ENCODE data around the gene PHLDA3.

Gene PHLDA3

DNA sequence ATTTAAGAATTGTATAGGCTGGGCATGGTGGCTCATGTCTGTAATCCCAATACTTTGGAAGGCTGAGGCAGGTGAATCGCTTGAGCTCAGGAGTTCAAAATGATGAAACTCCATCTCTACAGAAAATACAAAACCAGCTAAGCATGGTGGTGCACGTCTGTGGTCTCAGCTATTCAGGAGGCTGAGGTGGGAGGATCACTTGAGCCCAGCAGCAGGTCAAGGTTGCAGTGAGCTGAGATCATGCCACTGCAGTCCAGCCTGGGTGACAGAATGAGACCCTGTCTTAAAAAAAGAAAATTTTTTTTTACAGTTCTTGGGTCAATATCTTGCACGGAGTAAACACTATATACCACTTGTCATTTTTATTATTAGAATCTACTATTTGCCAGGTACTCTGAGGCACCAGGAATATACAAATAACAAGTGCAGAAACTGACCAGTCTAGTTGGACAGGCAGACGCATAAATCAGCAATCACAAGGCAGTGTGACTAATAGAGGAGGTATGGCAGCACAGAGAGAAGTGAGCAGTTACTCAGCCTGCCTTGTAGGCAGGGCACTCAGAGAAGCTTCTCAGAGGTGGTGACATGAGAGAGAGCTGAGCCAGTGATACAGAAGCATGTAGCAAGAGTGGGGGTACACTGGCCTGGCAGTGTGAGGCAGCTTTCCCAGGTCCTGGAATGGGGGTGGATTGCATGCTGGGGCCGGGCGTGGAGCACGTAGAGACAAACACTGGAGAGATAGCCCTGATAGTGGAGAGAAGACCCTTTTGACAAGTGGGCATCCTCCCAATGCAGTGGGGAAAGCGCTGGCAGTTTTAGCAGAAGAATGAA, 8.0 kb downstream of the PHLDA3 start:
- no peak for DNase-seq

DNA sequence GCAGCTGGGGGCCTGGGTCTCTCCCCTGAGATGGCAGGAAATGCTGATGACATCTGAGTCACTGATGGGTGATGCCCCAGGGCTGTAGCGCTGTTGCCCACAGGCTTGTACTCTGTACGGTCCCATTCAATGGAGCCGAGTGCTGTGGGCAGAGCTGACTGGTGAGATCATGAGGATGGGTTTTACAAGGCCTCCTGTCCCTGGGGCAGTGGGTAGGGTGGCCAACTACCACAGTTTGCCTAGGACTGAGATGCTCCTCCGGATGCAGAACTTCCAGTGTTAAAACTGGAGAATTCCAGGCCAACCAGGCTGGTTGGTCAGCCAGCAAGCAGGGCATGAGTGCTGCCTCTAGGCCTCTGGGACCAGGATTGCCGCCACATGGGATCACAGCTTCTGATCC, 9.2 kb downstream of the PHLDA3 start:
- no peak for DNase-seq

GRCh38 chr1:201459052-201459451, 9.9 kb downstream of the PHLDA3 start:
- DNase-seq, result no peak

DNA sequence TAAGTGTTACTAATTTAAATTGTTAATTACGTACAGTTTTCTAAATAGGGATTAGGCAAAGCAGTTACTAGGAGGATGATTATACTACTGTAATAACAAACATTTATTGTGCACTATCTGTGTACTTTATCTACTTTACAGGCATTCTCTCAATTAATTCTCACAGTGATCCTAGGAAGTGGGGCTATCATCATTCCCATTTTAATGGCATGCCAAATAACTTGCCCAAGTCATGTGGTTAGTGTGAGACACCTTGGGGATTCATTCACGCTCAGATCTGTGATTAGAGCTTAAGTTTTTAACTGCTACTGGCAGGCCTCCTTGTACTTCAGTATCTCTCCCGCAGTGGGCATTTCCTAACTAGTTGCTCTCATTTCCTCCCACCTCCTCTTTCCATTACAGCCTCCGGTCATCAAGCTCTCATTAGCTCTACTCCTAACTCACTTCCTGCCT, 11.5 kb downstream of the PHLDA3 start:
- no peak for DNase-seq

DNA sequence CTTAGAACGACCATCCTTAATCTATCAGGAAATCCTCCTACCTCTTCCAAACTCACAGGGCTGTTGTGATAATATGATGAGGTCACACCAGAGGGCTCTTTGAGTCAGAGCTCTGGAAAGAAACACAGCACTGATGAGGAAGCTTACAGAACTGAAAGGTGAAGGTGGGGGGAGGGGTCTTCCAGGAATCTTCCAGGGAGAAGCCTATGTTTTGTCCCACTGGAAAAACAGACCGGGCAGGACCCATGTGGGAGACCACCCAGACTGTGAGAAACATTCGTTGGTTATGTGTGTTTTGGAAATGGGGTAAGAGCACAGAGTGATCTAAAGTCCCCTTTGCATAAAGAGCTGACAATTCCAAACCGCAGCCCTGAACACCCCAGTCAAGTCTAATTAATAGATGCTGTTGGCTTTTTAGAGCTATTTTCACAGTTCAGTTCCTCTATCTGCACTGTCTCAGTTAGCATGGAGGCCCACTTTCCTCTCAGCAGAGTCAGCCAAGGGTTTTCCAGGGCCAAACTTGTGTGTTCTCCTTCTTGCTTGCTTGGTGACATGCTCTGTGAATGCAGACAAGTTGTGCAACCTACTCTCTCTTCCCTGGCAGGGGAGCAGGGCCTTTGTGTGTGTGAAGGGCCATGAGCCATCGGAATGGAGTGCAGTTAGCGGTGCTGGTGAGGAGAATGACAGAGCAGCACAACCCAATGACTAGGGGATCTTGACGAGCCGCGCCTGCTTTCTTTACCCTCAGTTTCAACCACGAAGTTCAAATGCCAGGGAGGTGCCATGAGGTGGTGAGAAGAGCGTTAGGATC, 12.3 kb downstream of the PHLDA3 start:
- no peak for DNase-seq

GRCh38 chr1:201455098-201455497, 13.9 kb downstream of the PHLDA3 start:
- no peak for DNase-seq

GRCh38 chr1:201454608-201455007, 14.4 kb downstream of the PHLDA3 start:
- no peak for DNase-seq

- DNase-seq, result no peak
Measured at GRCh38 chr1:201452866-201453265, 16.1 kb downstream of the PHLDA3 start.

DNA sequence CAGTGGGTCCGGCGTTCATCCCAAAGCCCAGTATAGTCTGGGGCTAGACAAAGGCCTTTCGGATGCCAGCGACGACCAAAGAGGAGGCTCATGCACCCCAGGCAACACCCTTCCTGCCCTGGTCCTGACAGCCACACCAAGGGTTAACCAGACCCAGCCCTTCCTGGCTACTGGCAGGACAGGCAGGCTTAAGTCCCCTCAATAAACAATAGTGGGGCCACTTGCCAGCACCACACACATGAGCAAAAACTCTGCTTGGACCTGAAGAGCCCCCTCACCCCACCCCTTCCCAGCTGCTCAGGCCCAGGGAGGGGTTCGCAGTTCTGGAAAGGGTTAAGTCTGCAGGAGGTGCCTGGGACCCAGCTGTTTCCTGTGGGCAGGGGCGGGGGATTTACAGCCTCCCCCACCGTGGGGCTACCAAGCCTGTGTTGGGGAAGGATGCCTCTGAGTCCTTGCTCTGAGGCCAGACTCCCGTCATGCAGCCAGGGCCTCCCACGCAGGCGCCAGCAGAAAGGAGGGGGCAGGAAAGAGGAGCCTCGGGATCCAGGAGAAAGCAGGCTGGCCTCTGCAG, 18.2 kb downstream of the PHLDA3 start:
- DNase-seq, result no peak

- DNase-seq, result no peak
Measured at GRCh38 chr1:201448990-201449389, 20.0 kb downstream of the PHLDA3 start.

- DNase-seq, result no peak
Measured at GRCh38 chr1:201447903-201448871, 20.8 kb downstream of the PHLDA3 start.

- no peak for DNase-seq
Measured at GRCh38 chr1:201445310-201445709, 23.7 kb downstream of the PHLDA3 start.

GRCh38 chr1:201444792-201445191, 24.2 kb downstream of the PHLDA3 start:
- DNase-seq, result no peak

- no peak for DNase-seq
Measured at GRCh38 chr1:201443747-201444146, 25.2 kb downstream of the PHLDA3 start.

DNA sequence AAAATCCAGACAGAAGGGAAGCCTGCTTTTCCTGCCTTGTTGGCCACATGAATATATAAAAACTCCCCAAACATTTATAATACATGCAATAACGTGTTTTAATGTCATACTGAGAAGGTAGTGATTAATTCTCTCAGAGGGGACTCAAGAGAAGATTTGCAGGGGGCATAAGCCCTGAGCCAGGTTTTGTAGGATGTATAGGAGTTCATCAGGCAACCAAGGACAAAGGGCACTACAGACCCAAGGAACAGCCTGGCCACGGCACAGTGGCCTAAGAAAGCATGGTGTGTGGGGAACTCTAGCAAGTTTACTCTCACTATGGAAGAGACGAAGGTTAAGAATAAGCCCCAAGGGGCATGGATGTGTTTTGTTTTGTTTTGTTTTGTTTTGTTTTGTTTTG, 32.0 kb downstream of the PHLDA3 start:
- DNase-seq, result no peak

DNA sequence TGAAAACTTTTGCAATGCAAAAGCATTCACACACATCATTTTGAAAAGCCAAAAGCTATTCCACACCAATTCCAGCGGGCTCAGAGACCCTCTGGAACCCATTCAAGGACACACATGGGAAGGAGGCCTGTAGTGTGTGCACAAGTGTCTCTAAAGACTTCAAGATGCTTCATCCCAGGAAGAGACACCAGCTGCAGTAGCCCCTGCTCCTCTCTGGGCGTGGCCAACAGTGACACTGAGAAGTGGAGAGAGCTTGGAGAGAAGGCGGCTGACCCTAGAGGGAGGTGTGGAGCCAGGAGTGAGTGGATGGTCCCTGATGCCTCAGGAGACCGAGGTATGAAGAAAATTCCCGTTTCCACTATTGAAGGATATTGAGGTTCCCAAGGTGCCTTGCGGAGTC, 32.6 kb downstream of the PHLDA3 start:
- no peak for DNase-seq

- no peak for DNase-seq
Measured at GRCh38 chr1:201434266-201434665, 34.7 kb downstream of the PHLDA3 start.

DNA sequence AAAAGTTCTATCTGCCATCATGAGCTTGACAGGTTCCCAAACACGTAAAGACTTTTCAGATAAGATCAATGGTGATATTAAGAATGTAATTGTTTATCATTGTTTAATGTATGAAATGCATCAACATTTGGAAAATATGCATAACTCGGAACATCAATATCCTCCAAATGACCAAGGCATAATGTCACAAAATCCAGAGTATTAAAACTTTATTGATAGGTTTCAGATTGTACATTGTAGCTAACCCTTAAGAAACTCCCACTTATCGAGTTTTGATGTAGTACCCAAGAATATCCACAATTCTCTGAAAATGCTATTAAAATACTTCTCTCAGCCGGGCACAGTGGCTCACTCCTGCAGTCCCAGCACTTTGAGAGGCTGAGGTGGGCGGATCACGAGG, 35.4 kb downstream of the PHLDA3 start:
- DNase-seq, result no peak

DNA sequence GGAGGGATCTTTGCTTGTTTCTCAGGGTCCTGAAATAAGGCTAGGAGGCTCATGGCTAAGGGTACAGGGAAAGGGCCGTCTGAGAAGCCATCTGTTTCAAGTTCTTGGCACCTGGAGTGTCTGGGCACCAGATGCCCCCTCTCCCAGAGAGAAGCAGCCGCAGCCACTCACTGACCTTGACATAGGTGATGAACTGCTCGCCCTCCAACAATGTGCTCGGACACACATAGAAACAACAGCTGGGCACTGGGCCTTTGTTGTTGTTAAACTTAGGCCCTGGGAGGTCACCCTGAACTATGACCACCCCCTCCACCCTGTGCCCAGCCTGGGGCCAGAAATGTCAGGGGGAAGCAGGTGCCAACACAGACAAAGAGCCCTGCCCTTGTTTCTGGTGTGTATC, 38.2 kb downstream of the PHLDA3 start:
- no peak for DNase-seq

GRCh38 chr1:201429736-201430501, 39.1 kb downstream of the PHLDA3 start:
- peak; percentile 31 for DNase-seq

DNA sequence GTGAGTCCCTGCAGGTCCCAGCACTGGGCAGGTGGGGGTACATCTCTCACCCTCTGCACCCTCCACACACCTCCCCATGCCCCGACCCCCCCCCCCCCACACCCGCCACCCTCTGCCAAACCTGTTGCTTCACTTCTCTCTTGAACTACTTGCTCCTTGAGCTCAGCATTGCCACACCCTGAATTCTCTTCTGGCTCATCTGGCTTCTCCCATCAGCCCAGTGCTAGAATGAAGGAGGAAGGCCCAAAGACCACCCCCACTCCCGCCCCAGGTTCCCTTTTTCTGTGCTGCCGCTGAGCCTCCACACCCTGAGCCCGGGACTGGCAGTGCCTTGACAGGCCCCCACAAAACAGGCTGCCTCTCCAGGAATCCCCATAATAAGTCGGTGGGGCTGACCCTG, 41.0 kb downstream of the PHLDA3 start:
- DNase-seq, result no peak

All from NCI-H446 treated with DMSO at 0.1 percent for 48 hours (cell line).